GM12872 (cell line): ENCODE data around the gene RHOJ.

Source experiments
- TF ChIP-seq, protein P1 (sequence below): IDR thresholded peaks from 3 replicates; pipeline ENCODE4 v1.5.1; 2011; ENCODE audit warnings: low read depth, mild to moderate bottlenecking, low read length, moderate library complexity; ENCODE audit not compliant: insufficient read depth

RHOJ gene

DNA sequence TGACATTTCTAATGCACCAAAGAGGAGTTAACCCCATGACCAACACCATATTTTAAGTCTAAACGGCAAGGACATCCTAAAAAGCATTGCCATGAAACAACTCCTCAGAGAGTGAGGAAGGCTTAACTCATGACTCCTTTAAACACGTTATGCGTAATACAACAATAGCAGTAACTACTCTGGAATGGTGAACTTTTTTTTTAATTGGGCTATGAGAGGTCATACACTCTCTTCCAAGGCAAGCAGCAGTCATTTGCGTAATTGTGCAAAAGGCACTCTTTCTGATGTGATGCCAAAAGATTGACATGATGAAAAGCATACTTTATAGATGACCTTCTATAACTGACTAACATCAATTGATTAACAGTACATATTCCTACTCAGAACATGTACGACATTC lies 39.4 kb downstream of the RHOJ start:
- TF ChIP-seq, protein P1, sequence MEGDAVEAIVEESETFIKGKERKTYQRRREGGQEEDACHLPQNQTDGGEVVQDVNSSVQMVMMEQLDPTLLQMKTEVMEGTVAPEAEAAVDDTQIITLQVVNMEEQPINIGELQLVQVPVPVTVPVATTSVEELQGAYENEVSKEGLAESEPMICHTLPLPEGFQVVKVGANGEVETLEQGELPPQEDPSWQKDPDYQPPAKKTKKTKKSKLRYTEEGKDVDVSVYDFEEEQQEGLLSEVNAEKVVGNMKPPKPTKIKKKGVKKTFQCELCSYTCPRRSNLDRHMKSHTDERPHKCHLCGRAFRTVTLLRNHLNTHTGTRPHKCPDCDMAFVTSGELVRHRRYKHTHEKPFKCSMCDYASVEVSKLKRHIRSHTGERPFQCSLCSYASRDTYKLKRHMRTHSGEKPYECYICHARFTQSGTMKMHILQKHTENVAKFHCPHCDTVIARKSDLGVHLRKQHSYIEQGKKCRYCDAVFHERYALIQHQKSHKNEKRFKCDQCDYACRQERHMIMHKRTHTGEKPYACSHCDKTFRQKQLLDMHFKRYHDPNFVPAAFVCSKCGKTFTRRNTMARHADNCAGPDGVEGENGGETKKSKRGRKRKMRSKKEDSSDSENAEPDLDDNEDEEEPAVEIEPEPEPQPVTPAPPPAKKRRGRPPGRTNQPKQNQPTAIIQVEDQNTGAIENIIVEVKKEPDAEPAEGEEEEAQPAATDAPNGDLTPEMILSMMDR = no peak

GRCh38 chr14:63245893-63246292 lies 41.6 kb downstream of the RHOJ start:
- TF ChIP-seq, protein P1 = no peak

- TF ChIP-seq, protein P1 = no peak
Observed at GRCh38 chr14:63248211-63248610, 44.0 kb downstream of the RHOJ start.

DNA sequence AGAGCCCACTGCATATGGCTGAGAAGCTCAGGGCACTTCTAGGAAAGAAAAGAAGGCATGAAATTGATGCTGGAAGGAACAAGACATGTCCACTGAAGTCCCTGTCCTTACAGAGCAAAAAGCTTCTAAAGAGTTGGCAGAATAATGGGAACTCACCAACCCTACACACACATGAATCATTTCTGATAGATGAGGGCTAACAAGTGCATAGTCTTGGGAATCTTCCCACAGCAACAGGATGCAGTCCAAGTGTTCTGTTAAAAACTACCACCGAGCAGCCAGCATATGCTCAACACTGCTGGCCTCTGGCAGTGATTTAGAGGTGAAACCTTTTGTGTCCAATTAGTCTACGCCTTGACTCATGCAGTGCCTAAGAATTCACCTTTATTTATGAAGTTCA lies 44.8 kb downstream of the RHOJ start:
- TF ChIP-seq, protein P1 = no peak

GRCh38 chr14:63257299-63257698 lies 53.1 kb downstream of the RHOJ start:
- TF ChIP-seq, protein P1 = no peak

GRCh38 chr14:63262446-63262845 lies 58.2 kb downstream of the RHOJ start:
- TF ChIP-seq, protein P1 = no peak

DNA sequence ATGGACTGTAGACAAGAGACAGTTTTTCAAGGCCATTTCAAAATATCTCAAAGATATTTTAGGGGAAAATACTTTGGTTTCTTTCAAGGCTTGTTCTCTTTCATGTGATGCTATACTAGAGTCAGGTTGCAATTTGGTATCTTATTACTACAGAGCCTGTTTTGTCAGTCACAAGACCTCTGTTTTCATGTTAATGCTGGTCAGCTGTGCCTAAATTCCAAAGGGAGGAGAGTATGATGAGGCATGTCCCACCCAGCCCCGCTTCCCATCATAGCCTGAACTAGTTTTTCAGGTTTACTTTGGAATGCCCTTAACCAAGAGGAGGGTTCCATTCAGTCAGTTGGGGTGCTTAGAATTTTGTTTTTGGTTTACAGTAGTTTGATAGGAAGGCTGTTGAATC lies 61.9 kb downstream of the RHOJ start:
- TF ChIP-seq, protein P1 = no peak

DNA sequence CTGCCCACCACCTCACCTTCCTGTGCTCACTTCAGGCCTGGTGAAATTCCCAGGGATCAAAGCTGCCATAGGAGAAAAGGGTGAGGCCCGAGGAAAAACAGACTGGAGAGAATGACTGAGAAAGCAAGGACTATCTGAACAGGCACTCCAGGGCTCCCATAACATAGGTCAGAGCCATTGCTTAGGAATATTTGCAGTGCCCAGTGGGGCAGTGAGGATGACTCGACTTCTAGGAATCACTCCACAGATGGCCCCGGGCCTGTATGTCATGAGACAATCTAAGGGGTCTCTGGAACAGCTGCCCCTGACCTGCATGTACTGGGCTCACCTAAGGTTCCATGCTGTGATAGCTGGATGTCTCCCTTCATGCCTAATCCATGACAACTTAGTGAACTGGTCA lies 62.9 kb downstream of the RHOJ start:
- TF ChIP-seq, protein P1 = no peak
